Measurements from ENCODE around the gene MACROD2.

DNA sequence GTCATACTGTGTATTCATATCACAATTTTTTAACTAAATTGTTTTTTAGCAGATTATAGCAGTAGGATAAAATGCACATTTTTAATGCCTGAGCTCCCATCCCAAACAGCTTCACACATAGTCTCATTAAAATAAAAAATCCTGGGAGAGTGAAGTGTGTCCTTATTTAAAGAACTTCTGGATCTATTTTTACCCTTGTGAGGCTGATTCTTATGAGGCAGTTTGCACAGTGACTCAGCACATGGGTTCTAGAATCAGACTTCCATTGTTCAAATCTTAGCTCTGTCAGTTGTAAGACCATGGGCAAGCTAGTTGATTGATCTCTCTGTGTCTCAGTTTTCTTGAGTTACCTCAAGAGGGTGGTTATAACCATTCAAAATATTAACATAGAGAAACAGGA, 72.3 kb downstream of the MACROD2 start:
- TF ChIP-seq POLR2A (IDR thresholded peaks at IDR 0.05; ENCODE audit: borderline replicate concordance, extremely low read depth, insufficient read depth, insufficient read length), result no peak
- no peak for TF ChIP-seq SIN3A (IDR thresholded peaks at IDR 0.05; ENCODE audit: low read depth)
- TF ChIP-seq CTCF (IDR thresholded peaks at IDR 0.05 in 2 of 3, conservative IDR thresholded peaks at IDR 0.05 in 1 of 3; ENCODE audit: borderline replicate concordance in 1 of 3, insufficient read depth in 1 of 3, low read depth in 2 of 3, low read length in 2 of 3), result no peak
- TF ChIP-seq YY1 (IDR thresholded peaks at IDR 0.05; ENCODE audit: extremely low read depth, insufficient replicate concordance, low read depth, low read length), result no peak

Data from HCT116 (cell line).